K562 (cell line): ENCODE data around the gene U2SURP. TPM values are rescaled to one million over a fixed set of nuclear protein-coding genes. Genes with fewer than 3 reads are reported as not detected.
A peak's percentile ranks its signal among the peaks of the same experiment; 100 is the strongest.

Source experiments
- ARID1B ChIP-seq: fragments of 450-650 bp; IDR thresholded peaks from 2 replicates; pipeline ENCODE4 v1.6.1; 2016; ENCODE audit warnings: antibody characterized with exemption, mild to moderate bottlenecking, inconsistent platforms
- ARNT ChIP-seq, 2 experiments: fragments of 450-650 bp; IDR thresholded peaks; 2 replicates each; pipeline ENCODE4 v1.6.1; 2016; ENCODE audit warnings: mild to moderate bottlenecking in 1 of 2
- CBFB ChIP-seq: sonication (generic); formaldehyde crosslinking; IDR thresholded peaks from 2 replicates; pipeline ENCODE4 v1.4.0; 2020; ENCODE audit warnings: mild to moderate bottlenecking, missing genetic modification reagents
- CBX2 ChIP-seq: fragments of 200-600 bp; sonication (generic); IDR thresholded peaks from one replicate; pipeline ENCODE4 v1.6.1; 2012; ENCODE audit warnings: mild to moderate bottlenecking, low read length, inconsistent platforms; ENCODE audit not compliant: insufficient read depth, poor library complexity, severe bottlenecking
- CC2D1A ChIP-seq: fragments of 450-650 bp; IDR thresholded peaks from 2 replicates; pipeline ENCODE4 v1.6.1; 2017; ENCODE audit warnings: mild to moderate bottlenecking
- COPS2 ChIP-seq: fragments of 450-650 bp; conservative IDR thresholded peaks from 2 replicates; pipeline ENCODE4 v1.6.1; 2016; ENCODE audit warnings: mild to moderate bottlenecking, moderate library complexity
- DEAF1 ChIP-seq: fragments of 450-650 bp; formaldehyde crosslinking; IDR thresholded peaks from 2 replicates; pipeline ENCODE4 v1.4.0; 2020; ENCODE audit warnings: mild to moderate bottlenecking, moderate library complexity
- EHMT2 ChIP-seq: fragments of 450-650 bp; IDR thresholded peaks from 2 replicates; pipeline ENCODE4 v1.6.1; 2018; ENCODE audit warnings: antibody characterized with exemption
- IFI16 ChIP-seq: fragments of 250-450 bp; sonication (Bioruptor Pico); IDR thresholded peaks from 2 replicates; pipeline ENCODE4 v2.1.2; 2022; ENCODE audit warnings: mild to moderate bottlenecking, inconsistent platforms
- MAZ ChIP-seq, 2 experiments: fragments of 450-650 bp in 1 of 2; sonication (generic) in 1 of 2; formaldehyde crosslinking; IDR thresholded peaks in 1 of 2; conservative IDR thresholded peaks in 1 of 2; 2 replicates each; pipeline versions ENCODE4 v1.4.0 to v1.5.0; 2020; ENCODE audit warnings: mild to moderate bottlenecking in 1 of 2, missing genetic modification reagents in 1 of 2
- NR3C1 ChIP-seq: sonication (generic); formaldehyde crosslinking; IDR thresholded peaks from 2 replicates; pipeline ENCODE4 v1.8.1; 2022; ENCODE audit warnings: missing genetic modification reagents
- NRF1 ChIP-seq, 2 experiments: fragments of 450-650 bp; IDR thresholded peaks in 1 of 2; conservative IDR thresholded peaks in 1 of 2; 2 replicates each; pipeline ENCODE4 v1.6.1; 2014; ENCODE audit warnings: mild to moderate bottlenecking in 2 of 2
- TAF7 ChIP-seq: fragments of 450-650 bp; IDR thresholded peaks from 2 replicates; pipeline ENCODE4 v1.6.1; 2016; ENCODE audit warnings: missing genetic modification characterization, missing compliant biosample characterization
- ZNF561 ChIP-seq: fragments of 450-650 bp; formaldehyde crosslinking; conservative IDR thresholded peaks from 2 replicates; pipeline ENCODE4 v1.4.0; 2020; ENCODE audit warnings: mild to moderate bottlenecking, moderate library complexity
- ZNF609 ChIP-seq: sonication (generic); formaldehyde crosslinking; IDR thresholded peaks from 2 replicates; pipeline ENCODE4 v1.8.1; 2023; ENCODE audit warnings: missing genetic modification reagents, mild to moderate bottlenecking, borderline replicate concordance
- polyA plus RNA-seq, 8 experiments: library from polyadenylated mRNA; depleted of rRNA in 4 of 8; stranded (reverse) in 5 of 8; unstranded in 3 of 8; fragments of >200 nt; fragmentation: Nextera tagmentation in 2 of 8; fragmentation: Illumina TruSeq in 1 of 8; extraction: Ambion mirVana in 2 of 8; extraction: Trizol in 1 of 8; gene quantifications; 2 replicates each; pipeline versions ENCODE4 v1.2.1 to v1.2.3, GENCODE V29; 2011 to 2014; ENCODE audit warnings: inconsistent platforms in 1 of 8, missing spikeins in 1 of 8
- total RNA-seq, 7 experiments: library from RNA; depleted of rRNA in 6 of 7; stranded (reverse); fragments of >200 nt in 6 of 7; fragmentation: Illumina TruSeq in 2 of 7; extraction: Trizol in 2 of 7; gene quantifications; 2 replicates each; pipeline versions ENCODE4 v1.2.1 to v1.2.3, GENCODE V29; 2011 to 2021; ENCODE audit warnings: low replicate concordance in 1 of 7
- TF ChIP-seq, protein P1 (sequence below), 2 experiments: fragments of 450-650 bp; IDR thresholded peaks; 2 replicates each; pipeline ENCODE4 v1.6.1; 2016
- TF ChIP-seq, protein P2 (sequence below): fragments of 200-800 bp; sonication (Bioruptor generic); IDR thresholded peaks from 2 replicates; pipeline ENCODE4 v1.6.1; 2017; ENCODE audit warnings: missing genetic modification characterization, missing compliant biosample characterization

The U2SURP gene
- total and polyA plus RNA-seq, 9 of the 15 experiments (the other 6 are each of a cell fraction or from before 2014, with no cell fraction given), result 128 to 322 (median 191) TPM

- TF ChIP-seq NR3C1 (CRISPR knock-in tag) (no peak), IFI16 (CRISPR knock-in tag) (no peak), COPS2 (no peak), ARNT (IDR thresholded peaks at IDR 0.05) (peak; percentile 93 to 95), ZNF609 (CRISPR knock-in tag) (peak; percentile 59; the same call in 1 of the 2 replicates), DEAF1 (CRISPR knock-in tag) (no peak), CC2D1A (peak; percentile 99), ARID1B (peak; percentile 100), EHMT2 (no peak), CBX2 (no peak), TAF7 (tag) (peak; percentile 57; the same call in 1 of the 2 replicates), NRF1 (conservative IDR thresholded peaks at IDR 0.05 in 1 of 2, IDR thresholded peaks at IDR 0.05 in 1 of 2) (peak in 1 of 2 experiments; percentile 6; a peak in 2 of 4 replicates), MAZ (CRISPR knock-in tag; conservative IDR thresholded peaks at IDR 0.05 in 1 of 2, IDR thresholded peaks at IDR 0.05 in 1 of 2) (peak; percentile 86 to 88), CBFB (CRISPR knock-in tag) (peak; percentile 91; the same call in 1 of the 2 replicates), ZNF561 (CRISPR knock-in tag) (peak; percentile 72; the same call in 1 of the 2 replicates)
- TF ChIP-seq, protein P1, sequence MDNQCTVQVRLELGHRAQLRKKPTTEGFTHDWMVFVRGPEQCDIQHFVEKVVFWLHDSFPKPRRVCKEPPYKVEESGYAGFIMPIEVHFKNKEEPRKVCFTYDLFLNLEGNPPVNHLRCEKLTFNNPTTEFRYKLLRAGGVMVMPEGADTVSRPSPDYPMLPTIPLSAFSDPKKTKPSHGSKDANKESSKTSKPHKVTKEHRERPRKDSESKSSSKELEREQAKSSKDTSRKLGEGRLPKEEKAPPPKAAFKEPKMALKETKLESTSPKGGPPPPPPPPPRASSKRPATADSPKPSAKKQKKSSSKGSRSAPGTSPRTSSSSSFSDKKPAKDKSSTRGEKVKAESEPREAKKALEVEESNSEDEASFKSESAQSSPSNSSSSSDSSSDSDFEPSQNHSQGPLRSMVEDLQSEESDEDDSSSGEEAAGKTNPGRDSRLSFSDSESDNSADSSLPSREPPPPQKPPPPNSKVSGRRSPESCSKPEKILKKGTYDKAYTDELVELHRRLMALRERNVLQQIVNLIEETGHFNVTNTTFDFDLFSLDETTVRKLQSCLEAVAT (IDR thresholded peaks at IDR 0.05), result peak in 1 of 2 experiments; percentile 23; a peak in 2 of 4 replicates
- TF ChIP-seq, protein P2, sequence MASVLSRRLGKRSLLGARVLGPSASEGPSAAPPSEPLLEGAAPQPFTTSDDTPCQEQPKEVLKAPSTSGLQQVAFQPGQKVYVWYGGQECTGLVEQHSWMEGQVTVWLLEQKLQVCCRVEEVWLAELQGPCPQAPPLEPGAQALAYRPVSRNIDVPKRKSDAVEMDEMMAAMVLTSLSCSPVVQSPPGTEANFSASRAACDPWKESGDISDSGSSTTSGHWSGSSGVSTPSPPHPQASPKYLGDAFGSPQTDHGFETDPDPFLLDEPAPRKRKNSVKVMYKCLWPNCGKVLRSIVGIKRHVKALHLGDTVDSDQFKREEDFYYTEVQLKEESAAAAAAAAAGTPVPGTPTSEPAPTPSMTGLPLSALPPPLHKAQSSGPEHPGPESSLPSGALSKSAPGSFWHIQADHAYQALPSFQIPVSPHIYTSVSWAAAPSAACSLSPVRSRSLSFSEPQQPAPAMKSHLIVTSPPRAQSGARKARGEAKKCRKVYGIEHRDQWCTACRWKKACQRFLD, result peak; percentile 96
Measured at GRCh38 chr3:143084856-143085731, 83.7 kb downstream of the U2SURP start (continued).
